ENCODE data around the gene KLF16. TPM values are rescaled to one million over a fixed set of nuclear protein-coding genes. Genes with fewer than 3 reads are reported as not detected.

KLF16 gene
- total and polyA plus RNA-seq, 9 of the 15 experiments (the other 6 are each of a cell fraction or from before 2014, with no cell fraction given) = 0.04 to 60.4 (median 6.8) TPM

- H3K27ac ChIP-seq (ENCODE audit: extremely low read depth, low read depth, low read length) = no peak overlapping the region
- H3K4me1 ChIP-seq (replicated peaks in 1 of 2; ENCODE audit: control insufficient read depth in 2 of 2, insufficient read depth in 2 of 2, low read length in 2 of 2) = peaks cover 28 to 83% of the 10 kb centered on the region in 2 experiments
- no peaks in the 10 kb centered on the region for H3K9me3 ChIP-seq (replicated peaks; ENCODE audit: control insufficient read depth, insufficient read depth, low read depth, low read length)
- H3K4me2 ChIP-seq (ENCODE audit: insufficient read depth, low read length) = peak overlapping the region; percentile 0; the same call in 1 of the 2 replicates
- H2AFZ ChIP-seq (ENCODE audit: low read depth, low read length) = no peak overlapping the region
- peaks cover 50% of the 10 kb centered on the region for H3K36me3 ChIP-seq (ENCODE audit: control insufficient read depth, insufficient read depth, low read length)
- intact Hi-C loops (cut with micrococcal nuclease) (no loop called here), in situ Hi-C loops (cut with MboI) (no loop called here)
- CTCF ChIA-PET (ENCODE audit: low intra/inter-chr PET ratio) = no interaction called here
- DNase-seq (ENCODE audit: extremely low read depth in 1 of 4, low spot score in 3 of 4) (no peak), ATAC-seq (no peak), FAIRE-seq (no peak)
- H3K27me3 ChIP-seq (ENCODE audit: control insufficient read depth in 2 of 2, insufficient read depth in 2 of 2, low read length in 2 of 2) = no peaks in the 10 kb centered on the region
- H3K4me3 ChIP-seq = no peak overlapping the region
- no TSS peak for BruUV-seq (replicated peaks)
- H4K20me1 ChIP-seq (replicated peaks; ENCODE audit: control insufficient read depth, insufficient read depth, low read length) = peaks cover 55% of the 10 kb centered on the region
- H3K9ac ChIP-seq (ENCODE audit: insufficient read depth in 1 of 2, low read depth in 2 of 2, low read length in 2 of 2) = peak overlapping the region in 1 of 2 experiments; percentile 79; a peak in 2 of 4 replicates
- no peaks in the 10 kb centered on the region for H3K9me1 ChIP-seq (ENCODE audit: control insufficient read depth, insufficient read depth, low read length)
- POLR2A ChIA-PET = interaction anchor here (0.6 to 1.7 kb wide), 5 partner anchors 7 to 1105 kb away, joined by 3 to 9 read pairs (median 4); no protein-coding TSS in a partner anchor
- peaks cover 89% of the 10 kb centered on the region for H3K79me2 ChIP-seq (ENCODE audit: control insufficient read depth, insufficient read depth, low read length)
- WGBS (ENCODE audit: insufficient coverage, low coverage, missing lambda C conversion rate) = 92% methylated on average over 11 of the region's 11 CpGs
- TF ChIP-seq POLR2A (conservative IDR thresholded peaks at IDR 0.05) (no peak), FIP1L1 (IDR thresholded peaks at IDR 0.05; ENCODE audit: low read depth, low read length, poor library complexity, severe bottlenecking) (no peak), RBM39 (optimal IDR thresholded peaks at IDR 0.05; ENCODE audit: low read depth, low read length) (no peak), HEY1 (CRISPR knock-in tag; IDR thresholded peaks at IDR 0.05; ENCODE audit: borderline replicate concordance) (no peak), IRF2 (CRISPR knock-in tag; IDR thresholded peaks at IDR 0.05) (no peak), CEBPB (tag; IDR thresholded peaks at IDR 0.05) (no peak), FOXP4 (CRISPR knock-in tag; IDR thresholded peaks at IDR 0.05; ENCODE audit: borderline replicate concordance) (no peak)
These were observed 17.7 kb downstream of the KLF16 start for GRCh38 chr19:1845642-1846041.
